ENCODE data around the gene CHRNB4. TPM values are rescaled to one million over a fixed set of nuclear protein-coding genes. Genes with fewer than 3 reads are reported as not detected.
A peak's percentile ranks its signal among the peaks of the same experiment; 100 is the strongest.

Gene CHRNB4
- total and polyA plus RNA-seq, 10 of the 15 experiments (the other 5 are each of a cell fraction or from before 2014, with no cell fraction given) = 0.10 TPM; not detected in 9

GRCh38 chr15:78618064-78618463, 22.9 kb downstream of the CHRNB4 start:
- no peaks in the 10 kb centered on the region for H3K4me1 ChIP-seq (ENCODE audit: control insufficient read depth, insufficient read depth, low read length)
- H3K4me2 ChIP-seq (ENCODE audit: control insufficient read depth, insufficient read depth) = no peak overlapping the region
- no peak overlapping the region for H3K4me3 ChIP-seq
- TF ChIP-seq, protein P1, sequence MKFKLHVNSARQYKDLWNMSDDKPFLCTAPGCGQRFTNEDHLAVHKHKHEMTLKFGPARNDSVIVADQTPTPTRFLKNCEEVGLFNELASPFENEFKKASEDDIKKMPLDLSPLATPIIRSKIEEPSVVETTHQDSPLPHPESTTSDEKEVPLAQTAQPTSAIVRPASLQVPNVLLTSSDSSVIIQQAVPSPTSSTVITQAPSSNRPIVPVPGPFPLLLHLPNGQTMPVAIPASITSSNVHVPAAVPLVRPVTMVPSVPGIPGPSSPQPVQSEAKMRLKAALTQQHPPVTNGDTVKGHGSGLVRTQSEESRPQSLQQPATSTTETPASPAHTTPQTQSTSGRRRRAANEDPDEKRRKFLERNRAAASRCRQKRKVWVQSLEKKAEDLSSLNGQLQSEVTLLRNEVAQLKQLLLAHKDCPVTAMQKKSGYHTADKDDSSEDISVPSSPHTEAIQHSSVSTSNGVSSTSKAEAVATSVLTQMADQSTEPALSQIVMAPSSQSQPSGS (IDR thresholded peaks at IDR 0.05; ENCODE audit: low read length) = no peak
- TF ChIP-seq SMAD5 (IDR thresholded peaks at IDR 0.05; ENCODE audit: low read depth) (no peak), WRNIP1 (IDR thresholded peaks at IDR 0.05; ENCODE audit: borderline replicate concordance, low read depth, low read length) (no peak), CUX1 (IDR thresholded peaks at IDR 0.05; ENCODE audit: insufficient replicate concordance, low read depth, low read length) (no peak), ATF7 (IDR thresholded peaks at IDR 0.05; ENCODE audit: low read depth) (no peak), POU2F2 (IDR thresholded peaks at IDR 0.05; ENCODE audit: borderline replicate concordance, low read depth, low read length) (no peak), ELK1 (IDR thresholded peaks at IDR 0.05; ENCODE audit: low read depth, low read length) (no peak), MYB (IDR thresholded peaks at IDR 0.05; ENCODE audit: borderline replicate concordance, low read depth, low read length) (no peak), JUND (IDR thresholded peaks at IDR 0.05; ENCODE audit: low read depth, low read length) (no peak)
- TF ChIP-seq, protein P2, sequence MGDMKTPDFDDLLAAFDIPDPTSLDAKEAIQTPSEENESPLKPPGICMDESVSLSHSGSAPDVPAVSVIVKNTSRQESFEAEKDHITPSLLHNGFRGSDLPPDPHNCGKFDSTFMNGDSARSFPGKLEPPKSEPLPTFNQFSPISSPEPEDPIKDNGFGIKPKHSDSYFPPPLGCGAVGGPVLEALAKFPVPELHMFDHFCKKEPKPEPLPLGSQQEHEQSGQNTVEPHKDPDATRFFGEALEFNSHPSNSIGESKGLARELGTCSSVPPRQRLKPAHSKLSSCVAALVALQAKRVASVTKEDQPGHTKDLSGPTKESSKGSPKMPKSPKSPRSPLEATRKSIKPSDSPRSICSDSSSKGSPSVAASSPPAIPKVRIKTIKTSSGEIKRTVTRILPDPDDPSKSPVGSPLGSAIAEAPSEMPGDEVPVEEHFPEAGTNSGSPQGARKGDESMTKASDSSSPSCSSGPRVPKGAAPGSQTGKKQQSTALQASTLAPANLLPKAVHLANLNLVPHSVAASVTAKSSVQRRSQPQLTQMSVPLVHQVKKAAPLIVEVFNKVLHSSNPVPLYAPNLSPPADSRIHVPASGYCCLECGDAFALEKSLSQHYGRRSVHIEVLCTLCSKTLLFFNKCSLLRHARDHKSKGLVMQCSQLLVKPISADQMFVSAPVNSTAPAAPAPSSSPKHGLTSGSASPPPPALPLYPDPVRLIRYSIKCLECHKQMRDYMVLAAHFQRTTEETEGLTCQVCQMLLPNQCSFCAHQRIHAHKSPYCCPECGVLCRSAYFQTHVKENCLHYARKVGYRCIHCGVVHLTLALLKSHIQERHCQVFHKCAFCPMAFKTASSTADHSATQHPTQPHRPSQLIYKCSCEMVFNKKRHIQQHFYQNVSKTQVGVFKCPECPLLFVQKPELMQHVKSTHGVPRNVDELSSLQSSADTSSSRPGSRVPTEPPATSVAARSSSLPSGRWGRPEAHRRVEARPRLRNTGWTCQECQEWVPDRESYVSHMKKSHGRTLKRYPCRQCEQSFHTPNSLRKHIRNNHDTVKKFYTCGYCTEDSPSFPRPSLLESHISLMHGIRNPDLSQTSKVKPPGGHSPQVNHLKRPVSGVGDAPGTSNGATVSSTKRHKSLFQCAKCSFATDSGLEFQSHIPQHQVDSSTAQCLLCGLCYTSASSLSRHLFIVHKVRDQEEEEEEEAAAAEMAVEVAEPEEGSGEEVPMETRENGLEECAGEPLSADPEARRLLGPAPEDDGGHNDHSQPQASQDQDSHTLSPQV (IDR thresholded peaks at IDR 0.05) = no peak
- ChIA-PET CTCF (interaction anchor here (1.0 to 1.5 kb wide), 3 partner anchors 90 to 92 kb away, joined by 3 to 5 read pairs (median 4); no protein-coding TSS in a partner anchor), SMC1A (ENCODE audit: uncharacterized antibody, unreplicated experiment) (no interaction called here), RAD21 (ENCODE audit: unreplicated experiment) (interaction anchor here (1.6 kb wide), 1 partner anchor 91 kb away, joined by 7 read pairs; no protein-coding TSS in a partner anchor), POLR2A (no interaction called here)
- H3K27me3 ChIP-seq (replicated peaks in 1 of 2; ENCODE audit: control insufficient read depth in 2 of 2, insufficient read depth in 2 of 2, low read length in 1 of 2) = peaks cover 5 to 7% of the 10 kb centered on the region in 2 experiments
- H3K9ac ChIP-seq (ENCODE audit: control insufficient read depth, insufficient read depth, low read length) = no peak overlapping the region
- no peaks in the 10 kb centered on the region for H3K9me3 ChIP-seq (replicated peaks; ENCODE audit: control insufficient read depth, insufficient read depth, low read length)
- intact Hi-C loops (cut with micrococcal nuclease; ENCODE audit: unreplicated experiment) = loop anchor here (1.0 kb wide), 2 partner anchors 91 to 133 kb away; no protein-coding TSS in a partner anchor
- DNase-seq (ENCODE audit: low read depth, low spot score) = no peak
- no peak overlapping the region for H3K27ac ChIP-seq (ENCODE audit: control insufficient read depth, insufficient read depth)
- ATAC-seq = peak; percentile 19; the same call in 2 of the 3 replicates
- no peaks in the 10 kb centered on the region for H3K36me3 ChIP-seq (ENCODE audit: control insufficient read depth in 2 of 2, insufficient read depth in 2 of 2, low read length in 1 of 2)
- no peak for FAIRE-seq
- H2AFZ ChIP-seq (ENCODE audit: control insufficient read depth, low read depth, low read length) = no peak overlapping the region
- BruUV-seq (replicated peaks) = no TSS peak
- 44% methylated on average over 8 of the region's 8 CpGs for WGBS (ENCODE audit: insufficient coverage, insufficient replicate concordance, low lambda C conversion rate, missing lambda C conversion rate)
- H4K20me1 ChIP-seq (ENCODE audit: control insufficient read depth, insufficient read depth) = no peaks in the 10 kb centered on the region
- H3K79me2 ChIP-seq (ENCODE audit: control insufficient read depth, insufficient read depth, low read length) = no peaks in the 10 kb centered on the region
- in situ Hi-C loops (cut with MboI) = loop anchor here (5.0 kb wide), 1 partner anchor 89 kb away; no protein-coding TSS in a partner anchor
